Left kidney (tissue), 8 donors: ENCODE results near the gene DNASE1. TPM values are rescaled to one million over a fixed set of nuclear protein-coding genes. Genes with fewer than 3 reads are reported as not detected.
"Not testable (repeated sequence)": the region's sequence is repeated elsewhere in the genome, so short reads cannot be mapped to it uniquely, and the experiment has no call there.

ENCODE experiments used
- DNase-seq: peaks from one replicate; pipeline ENCODE4 v3.0.0-alpha.2; 2013
- long read RNA-seq, 8 donors: transcript quantifications; one replicate each; lab custom pipeline, GENCODE V29; 2026
- polyA plus RNA-seq: library from polyadenylated mRNA; unstranded; fragments of 120-200 nt; gene quantifications from one replicate; pipeline ENCODE4 v1.2.1, GENCODE V29; 2013; ENCODE audit not compliant: insufficient read length

The DNASE1 gene, protein sequence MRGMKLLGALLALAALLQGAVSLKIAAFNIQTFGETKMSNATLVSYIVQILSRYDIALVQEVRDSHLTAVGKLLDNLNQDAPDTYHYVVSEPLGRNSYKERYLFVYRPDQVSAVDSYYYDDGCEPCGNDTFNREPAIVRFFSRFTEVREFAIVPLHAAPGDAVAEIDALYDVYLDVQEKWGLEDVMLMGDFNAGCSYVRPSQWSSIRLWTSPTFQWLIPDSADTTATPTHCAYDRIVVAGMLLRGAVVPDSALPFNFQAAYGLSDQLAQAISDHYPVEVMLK
- 33.2 TPM for polyA plus RNA-seq
- long read RNA-seq, donor 1, full-length matches to known transcripts: 1 of 110 reads
- long read RNA-seq, donor 1, partial matches to known transcripts: 72 of 110 reads
- long read RNA-seq, donor 1, other reads (novel, unspliced or antisense): 37 of 110 reads
- long read RNA-seq, donor 2, full-length matches to known transcripts: 1 of 80 reads
- long read RNA-seq, donor 2, partial matches to known transcripts: 38 of 80 reads
- long read RNA-seq, donor 2, other reads (novel, unspliced or antisense): 41 of 80 reads
- long read RNA-seq, donor 3, full-length matches to known transcripts: 7 of 7 reads
- long read RNA-seq, donor 3, partial matches to known transcripts: 0 of 7 reads
- long read RNA-seq, donor 3, other reads (novel, unspliced or antisense): 0 of 7 reads
- long read RNA-seq, donor 4: 0 reads
- long read RNA-seq, donor 5, full-length matches to known transcripts: 3 of 134 reads
- long read RNA-seq, donor 5, partial matches to known transcripts: 91 of 134 reads
- long read RNA-seq, donor 5, other reads (novel, unspliced or antisense): 40 of 134 reads
- long read RNA-seq, donor 6, full-length matches to known transcripts: 1 of 106 reads
- long read RNA-seq, donor 6, partial matches to known transcripts: 105 of 106 reads
- long read RNA-seq, donor 6, other reads (novel, unspliced or antisense): 0 of 106 reads
- long read RNA-seq, donor 7, full-length matches to known transcripts: 10 of 132 reads
- long read RNA-seq, donor 7, partial matches to known transcripts: 122 of 132 reads
- long read RNA-seq, donor 7, other reads (novel, unspliced or antisense): 0 of 132 reads
- long read RNA-seq, donor 8, full-length matches to known transcripts: 1 of 57 reads
- long read RNA-seq, donor 8, partial matches to known transcripts: 21 of 57 reads
- long read RNA-seq, donor 8, other reads (novel, unspliced or antisense): 35 of 57 reads

DNA sequence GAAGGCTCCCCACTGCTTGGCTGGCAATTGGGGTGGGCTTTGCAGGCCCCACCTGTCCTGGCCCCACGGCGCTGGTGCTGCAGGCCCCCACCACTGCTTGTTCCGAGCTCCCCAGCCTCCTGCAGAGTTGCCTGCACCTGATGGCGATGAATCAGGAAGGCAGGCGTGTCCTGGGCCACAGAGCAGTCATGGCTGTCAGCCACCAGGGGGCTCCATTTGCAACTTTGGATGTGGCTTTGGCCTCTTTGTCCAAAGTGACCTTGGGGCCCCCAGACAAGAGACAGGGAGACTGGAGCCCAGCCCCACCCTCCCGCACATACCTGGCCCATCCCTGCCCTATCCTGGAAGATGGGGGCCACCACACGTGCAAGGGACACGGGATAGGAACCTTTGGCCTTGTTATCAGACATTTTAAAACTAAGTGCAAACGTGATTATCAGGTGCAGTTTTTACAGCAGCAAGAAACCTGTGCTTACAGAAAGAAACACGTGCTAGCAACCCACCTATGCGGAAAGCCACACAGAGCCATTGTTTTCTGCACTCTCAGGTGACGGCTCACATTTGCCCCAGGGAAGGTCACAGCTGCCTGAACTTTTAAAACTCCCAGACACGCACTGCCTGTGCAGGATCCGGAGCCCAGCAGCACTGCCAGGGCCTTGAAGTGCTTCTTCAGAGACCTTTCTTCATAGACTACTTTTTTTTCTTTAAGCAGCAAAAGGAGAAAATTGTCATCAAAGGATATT, at the start of gene DNASE1:
Gene DNASE1 (plus strand): TSS at position 443 of the 743 bp plus-strand sequence. CDS start 683 bp downstream, outside the sequence.
- peak; percentile 59 for DNase-seq

DNA sequence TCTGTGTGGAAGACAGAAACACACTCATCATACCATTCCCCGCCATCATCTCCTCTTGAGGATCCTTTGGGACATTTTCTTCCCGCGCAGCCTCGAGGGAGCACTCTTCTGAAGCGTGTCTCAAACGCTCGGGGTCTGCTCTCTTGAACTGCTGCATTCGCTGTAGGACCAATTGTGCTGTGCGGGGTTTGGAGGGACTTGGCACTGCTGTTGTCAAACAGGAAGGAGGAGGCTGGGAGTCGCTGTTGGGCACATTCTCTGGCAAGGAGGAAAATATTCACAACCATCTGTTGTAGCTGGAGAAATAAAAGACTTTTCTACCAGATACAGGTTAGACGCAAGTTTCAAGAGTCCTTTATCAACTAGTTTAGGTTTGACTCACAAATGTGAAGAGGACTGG, 48.0 kb upstream of the DNASE1 start:
- DNase-seq: no peak

DNA sequence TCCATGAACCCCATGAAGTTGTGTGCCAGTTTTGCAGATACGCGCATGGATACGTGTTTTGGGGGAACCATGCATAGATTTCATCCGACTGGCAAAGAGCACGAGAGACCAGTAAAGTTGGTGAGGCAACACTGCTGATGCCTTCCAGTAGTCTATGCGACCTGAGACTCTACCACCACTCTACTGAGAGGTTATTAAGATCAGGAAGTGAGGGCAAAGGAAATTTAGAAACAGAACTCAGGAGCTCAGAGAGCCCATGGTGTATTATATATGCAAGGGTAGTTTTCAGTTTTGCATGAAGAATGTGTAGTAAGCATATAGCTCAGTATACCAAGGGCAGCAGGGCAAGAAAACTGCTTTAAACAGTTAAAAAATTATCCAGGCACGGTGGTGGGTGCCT, 47.3 kb upstream of the DNASE1 start:
- no peak for DNase-seq

DNA sequence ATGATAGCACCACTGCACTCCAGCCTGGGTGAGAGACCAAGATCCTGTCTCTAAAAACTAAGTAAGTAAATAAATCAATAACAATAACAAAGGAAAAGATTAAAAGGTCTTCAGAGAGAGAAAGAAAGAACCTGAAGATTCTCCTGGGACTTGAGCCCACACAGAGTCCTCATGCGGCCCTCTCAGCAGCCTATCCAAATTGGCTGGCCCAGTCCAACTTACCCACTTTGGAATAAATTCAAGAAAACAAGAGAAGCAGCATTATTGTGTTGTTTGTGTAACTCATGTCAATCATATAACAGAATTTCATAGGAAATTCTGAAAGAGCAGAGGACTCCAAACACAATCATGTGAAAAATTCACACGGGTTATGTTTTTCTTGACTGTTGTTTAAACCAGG, 46.9 kb upstream of the DNASE1 start:
- no peak for DNase-seq

DNA sequence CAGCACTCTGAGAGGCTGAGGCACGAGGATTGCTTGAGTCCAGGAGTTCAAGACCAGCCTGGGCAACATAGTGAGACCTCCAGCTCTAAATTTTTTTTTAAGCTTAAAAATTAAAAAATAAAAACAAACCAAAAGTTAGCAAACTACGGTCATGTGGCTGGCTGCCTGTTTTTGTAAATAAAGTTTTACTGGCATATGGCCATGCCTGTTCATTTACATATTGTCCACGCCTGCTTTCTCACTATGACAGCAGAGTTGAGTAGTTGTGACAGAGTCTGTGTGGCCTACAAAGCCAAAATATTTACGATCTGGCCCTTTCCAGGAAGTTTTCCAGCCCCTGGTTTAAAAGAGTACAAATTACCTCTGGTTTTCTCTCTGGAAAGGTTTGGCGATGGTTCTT, 46.4 kb upstream of the DNASE1 start:
- DNase-seq: no peak

DNA sequence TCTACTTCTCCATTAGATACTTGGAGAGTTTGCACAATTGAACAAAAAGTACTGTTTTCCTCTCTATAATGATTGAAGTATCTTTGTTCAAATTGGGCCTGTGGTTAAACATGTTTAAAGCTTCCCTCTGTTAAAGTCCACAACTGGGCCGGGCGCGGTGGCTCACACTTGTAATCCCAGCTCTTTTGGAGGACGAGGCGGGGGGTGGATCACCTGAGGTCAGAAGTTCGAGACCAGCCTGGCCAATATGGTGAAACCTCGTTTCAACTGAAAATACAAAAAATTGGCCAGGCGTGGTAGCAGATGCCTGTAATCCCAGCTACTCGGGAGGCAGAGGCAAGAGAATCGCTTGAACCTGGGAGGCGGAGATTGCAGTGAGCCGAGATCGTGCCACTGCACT, 45.5 kb upstream of the DNASE1 start:
- not testable (repeated sequence) for DNase-seq

DNA sequence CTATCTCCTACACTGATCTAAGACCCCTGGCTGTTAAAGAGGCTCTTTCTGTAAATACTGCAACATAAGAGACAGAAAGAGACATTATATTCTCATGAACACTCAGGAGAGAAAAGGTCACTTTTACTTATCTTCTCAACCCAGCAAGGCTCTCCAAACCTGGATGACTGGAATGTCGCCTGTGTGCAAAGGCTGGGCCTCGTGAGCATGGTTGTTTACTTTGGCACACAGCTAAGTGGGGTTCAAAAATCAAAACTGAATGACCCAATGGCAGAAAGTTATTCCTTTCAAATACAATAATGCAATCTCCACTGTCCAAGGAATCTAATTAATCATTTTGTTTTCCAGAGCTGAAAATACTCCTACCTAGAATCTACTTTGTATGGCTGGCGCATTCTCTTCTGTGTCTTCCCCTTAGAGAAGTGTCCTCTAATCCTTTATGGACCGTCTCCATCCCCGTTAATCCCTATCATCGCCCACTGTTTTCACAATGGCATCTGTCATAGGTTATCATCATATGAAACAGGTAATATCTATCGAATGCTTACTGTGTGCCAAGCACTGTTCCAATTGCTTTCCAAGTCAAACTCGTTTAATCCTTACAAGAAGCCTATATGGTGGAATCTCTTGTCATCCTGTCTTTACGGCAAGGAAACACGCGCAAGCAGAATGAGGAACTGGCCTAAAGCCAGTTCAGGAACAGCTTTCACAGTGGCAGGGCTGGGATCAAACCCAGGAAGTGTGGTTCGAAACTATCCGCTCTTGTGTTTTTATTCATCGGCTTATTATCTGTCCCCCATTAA, 44.4 kb upstream of the DNASE1 start:
- no peak for DNase-seq

DNA sequence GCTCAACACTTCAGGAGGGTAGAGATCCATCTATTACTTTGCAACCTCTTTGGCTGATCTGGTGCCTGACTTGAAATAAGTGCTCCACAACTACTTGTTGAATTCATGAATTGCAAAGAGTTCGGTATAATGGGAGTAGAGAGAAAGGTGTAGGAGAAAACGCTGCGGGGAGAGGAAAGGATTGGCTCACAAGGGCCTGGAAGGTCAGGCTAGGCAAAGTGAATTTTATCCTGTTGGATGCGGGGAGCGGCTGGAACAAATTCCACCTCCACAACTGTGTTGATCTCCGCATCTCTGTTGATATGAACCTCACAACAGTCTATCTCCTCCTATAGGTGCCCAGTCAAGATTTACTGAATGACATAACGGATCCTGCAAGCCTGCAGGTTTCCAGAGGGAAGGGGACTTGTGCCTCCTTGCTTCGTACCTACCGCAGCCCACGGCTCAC, 43.8 kb upstream of the DNASE1 start:
- peak; percentile 1 for DNase-seq

DNA sequence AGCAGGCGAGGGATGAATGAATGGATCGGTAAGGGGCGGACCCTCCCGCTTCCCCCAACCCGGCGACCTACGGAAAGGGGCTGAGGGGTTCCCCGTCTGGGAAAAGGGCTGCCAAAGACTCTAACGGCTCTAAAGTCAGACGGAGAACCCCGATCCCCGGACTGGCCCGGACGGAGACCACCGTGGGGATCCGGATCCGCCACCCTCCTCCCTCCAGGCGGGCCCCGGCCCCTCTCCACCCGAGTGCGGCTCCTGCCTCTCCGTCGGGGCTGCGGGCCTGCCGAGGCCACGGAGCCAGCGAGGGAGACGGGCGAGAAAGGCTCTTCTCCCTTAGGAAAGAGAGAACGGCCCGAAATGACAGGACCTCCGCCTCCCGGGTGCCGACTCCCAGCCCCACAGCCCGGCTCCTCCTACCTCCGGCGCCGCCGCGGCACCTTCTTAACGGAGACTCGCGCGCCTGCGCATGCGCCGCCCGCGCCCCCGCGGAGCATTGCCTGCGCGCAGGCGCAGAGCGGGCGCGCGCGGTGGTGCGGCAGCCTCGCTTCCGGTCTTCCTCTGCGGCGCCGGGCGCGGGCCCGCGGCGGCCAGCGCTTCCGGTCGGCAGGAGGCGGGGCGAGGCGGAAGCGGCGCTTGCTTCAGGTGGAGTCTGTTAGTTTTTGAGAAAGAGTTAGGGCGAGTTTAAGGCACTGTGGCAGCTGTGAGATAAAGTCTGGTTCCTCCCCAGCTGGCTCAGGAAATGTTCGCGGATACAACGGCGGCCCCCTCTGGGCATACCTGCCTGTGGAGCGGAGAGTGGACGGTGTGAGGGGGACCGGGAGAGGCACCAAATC, 43.1 kb upstream of the DNASE1 start, which contains the start of gene SLX4:
Gene SLX4 (minus strand): TSS at position 461 of the 830 bp plus-strand sequence. CDS start 2,642 bp downstream, outside the sequence.
- peak; percentile 93 for DNase-seq

DNA sequence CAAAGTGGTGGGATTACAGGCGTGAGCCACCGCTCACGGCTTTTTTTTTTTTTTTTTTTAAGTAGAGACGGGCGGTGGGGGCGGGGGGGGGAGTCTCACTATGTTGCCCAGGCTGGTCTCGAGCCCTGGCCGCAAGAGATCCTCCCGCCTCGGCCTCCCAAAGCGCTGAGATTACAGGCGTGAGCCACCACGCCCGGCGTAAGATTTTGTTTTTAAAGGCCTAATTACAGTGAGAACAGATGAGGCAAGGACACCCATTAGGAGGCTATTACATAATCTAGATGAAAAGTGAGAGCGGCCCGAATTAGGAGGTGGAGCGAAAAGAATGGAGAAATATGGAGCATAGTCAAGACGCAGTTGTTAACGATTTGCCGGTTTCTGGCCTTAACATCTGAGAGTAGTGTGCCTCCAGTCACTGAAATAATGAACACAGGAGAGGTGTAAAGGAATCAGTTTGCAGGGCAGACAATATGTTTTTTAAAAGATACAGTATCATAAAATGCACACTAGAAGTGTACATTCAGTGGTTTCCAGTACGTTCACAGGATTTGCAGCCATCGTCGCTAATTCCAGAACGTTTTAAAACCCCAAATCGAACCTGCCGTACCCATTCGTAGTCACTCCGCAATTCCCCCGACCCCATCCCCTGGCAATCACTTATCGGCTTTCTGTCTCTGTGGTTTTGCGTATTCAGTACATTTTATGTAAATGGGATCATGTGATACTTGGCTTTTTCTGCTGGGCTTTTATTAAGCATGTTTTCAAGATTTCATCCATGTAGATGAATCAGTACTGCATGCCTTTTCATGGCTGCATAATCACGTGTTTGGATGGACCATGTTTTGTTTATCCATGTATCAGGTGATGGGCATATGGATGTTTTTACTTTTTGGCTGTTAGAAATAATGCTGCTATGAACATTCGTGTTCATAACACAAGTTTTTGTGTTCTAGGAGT, 41.7 kb upstream of the DNASE1 start:
- DNase-seq: no peak

DNA sequence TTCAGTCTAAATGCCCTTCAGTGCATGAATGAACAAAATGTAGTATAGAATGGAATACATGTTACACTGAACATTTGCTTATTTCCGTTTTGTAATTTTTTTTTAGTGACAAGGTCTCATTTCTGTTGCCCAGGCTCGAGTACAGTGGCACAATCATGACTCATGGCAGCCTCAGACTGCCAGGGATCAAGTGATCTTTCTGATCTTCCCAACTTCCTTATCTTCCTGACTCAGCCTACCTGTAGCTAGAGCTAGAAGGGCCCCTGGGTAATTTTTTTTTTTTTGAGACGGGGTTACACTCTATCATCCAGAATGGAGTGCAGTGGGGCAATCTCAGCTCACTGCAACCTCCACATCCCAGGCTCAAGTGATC, 35.7 kb upstream of the DNASE1 start:
- no peak for DNase-seq

DNA sequence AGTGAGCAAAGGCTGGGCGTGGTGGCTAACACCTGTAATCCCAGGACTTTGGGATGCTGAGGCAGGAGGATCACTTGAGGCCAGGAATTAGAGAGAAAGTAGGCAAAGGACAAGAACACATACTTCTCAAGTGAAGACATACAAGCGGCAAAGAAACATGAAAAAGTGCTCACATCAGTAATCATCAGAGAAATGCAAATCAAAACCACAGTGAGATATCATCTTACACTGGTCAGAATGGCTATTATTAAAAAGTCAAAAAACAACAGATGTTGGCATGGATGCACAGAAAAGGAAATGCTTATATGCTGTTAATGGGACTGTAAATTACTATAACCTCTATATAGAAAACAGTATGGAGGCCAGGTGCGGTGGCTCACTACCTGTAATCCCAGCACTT, 30.8 kb upstream of the DNASE1 start:
- DNase-seq: no peak

DNA sequence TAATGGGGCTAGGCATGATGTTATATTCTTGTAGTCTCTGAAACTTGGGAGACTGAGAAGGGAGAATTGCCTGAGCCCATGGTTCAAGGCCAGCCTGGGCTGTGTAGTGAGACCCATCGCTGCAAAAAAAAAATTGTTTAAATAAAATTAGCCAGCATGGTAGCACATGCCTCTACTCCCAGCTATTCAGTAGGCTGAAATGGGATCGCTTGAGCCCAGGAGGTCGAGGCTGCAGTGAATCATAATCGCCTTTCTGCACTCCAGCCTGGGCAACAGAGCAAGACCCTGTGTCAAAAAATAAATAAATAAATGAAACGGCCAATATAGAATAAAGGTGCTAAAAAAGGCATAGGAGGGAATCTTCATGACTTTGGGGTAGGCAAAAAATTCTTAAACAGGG, 29.2 kb upstream of the DNASE1 start:
- DNase-seq: no peak

DNA sequence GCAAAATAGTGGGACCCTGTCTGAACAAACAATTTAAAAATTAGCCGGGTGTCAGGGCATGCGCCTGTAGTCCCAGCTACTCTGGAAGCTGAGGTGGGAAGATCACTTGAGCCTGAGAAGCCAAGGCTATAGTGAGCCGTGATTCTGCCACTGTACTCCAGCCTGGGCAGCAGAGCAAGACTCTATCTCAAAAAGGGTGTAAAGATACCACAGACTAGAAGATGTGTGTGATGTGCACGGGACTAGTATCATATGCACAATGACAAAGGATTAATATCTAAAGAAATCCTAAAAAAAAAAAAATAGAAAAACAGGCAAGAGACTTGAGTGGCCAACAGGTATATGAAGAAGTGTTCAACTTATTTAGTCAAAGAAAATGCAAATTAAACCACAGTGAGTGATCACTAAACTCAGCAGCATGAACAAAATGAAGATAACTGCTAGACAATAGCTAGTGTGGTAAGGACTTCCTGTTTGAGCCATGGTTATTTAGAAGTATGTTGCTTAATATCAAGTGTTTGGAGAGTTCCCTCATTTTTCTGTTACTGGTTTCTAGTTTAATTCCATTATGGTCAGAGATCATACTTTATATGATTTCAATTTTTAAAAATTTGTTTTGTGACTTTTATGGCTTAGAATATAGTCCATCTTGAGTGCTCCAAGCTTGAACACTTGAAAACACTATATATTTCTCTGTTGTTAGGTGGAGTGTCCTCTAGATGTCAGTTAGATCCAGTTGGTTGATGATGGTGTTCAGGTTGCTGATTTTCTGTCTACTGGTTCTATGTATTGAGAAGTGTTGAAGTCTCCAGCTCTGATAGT, 28.4 kb upstream of the DNASE1 start:
- no peak for DNase-seq

DNA sequence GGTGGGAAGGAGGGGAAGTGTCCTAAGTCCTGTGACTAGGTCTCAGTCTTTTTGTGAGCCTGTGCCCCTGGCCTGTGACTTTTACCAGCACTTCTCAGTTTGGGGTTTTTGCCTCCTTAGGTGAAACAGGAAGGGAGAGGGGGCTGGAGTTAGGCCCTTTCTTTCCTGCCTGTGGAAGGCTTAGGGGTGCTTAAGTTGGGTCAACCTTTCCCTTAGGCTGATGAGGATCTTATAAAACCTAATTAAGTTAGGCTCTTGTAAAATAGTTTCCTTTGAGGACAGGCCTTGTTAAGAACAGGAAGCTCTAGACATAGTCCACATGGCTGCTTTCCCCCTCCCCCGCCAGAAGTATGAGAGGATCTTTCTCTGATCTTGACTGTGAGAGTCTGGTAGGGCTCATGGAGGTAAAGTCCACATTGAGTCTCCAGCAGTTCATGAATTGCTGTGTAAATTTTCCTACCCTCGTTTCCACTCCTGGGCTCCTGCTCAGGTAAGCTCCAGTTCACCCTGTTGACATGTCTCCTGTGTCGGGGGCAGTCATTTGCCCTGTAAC, 17.0 kb upstream of the DNASE1 start:
- peak; percentile 51 for DNase-seq

DNA sequence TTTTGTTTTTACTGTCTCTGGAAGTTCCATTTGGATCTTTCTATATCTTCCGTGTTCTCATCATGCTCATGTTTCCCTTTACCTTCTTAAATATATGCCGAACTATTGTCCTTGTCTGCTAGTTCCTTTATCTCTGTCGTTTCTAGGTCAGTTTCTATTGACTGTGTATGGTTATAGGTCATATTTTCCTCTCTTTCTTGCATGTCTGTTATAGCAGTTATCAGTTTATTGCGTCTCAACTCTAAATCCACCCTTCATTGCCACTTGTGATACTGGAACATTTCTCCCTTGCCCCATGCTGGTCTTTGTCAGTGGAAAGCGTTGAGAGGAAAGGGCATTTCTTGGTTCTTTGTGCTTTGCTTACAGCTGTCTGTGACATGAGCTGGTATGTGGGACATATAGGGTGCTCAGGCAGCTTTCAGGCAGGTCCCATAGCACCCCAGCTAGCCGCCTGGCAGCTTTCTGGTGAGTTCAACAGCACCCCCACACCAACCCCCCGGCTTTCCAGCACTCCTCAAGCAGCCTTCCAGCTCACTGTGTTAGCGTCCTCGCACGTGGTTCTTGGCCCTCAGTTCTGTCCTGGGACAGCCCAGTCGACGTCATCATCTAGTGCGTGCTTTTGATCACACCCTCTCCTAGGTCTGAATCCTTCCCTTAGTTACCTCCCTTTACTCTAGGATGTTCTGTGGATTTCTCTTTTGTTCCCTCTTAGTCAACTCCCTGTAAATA, 15.4 kb upstream of the DNASE1 start:
- DNase-seq: no peak
